Hypothalamus (tissue), 51 donors: ENCODE results near the gene KLHDC8A.

Experiments
- DNase-seq, 51 donors: peaks; one replicate each; lab custom pipeline; 2025; lab: John Stamatoyannopoulos, UW

The KLHDC8A gene

DNA sequence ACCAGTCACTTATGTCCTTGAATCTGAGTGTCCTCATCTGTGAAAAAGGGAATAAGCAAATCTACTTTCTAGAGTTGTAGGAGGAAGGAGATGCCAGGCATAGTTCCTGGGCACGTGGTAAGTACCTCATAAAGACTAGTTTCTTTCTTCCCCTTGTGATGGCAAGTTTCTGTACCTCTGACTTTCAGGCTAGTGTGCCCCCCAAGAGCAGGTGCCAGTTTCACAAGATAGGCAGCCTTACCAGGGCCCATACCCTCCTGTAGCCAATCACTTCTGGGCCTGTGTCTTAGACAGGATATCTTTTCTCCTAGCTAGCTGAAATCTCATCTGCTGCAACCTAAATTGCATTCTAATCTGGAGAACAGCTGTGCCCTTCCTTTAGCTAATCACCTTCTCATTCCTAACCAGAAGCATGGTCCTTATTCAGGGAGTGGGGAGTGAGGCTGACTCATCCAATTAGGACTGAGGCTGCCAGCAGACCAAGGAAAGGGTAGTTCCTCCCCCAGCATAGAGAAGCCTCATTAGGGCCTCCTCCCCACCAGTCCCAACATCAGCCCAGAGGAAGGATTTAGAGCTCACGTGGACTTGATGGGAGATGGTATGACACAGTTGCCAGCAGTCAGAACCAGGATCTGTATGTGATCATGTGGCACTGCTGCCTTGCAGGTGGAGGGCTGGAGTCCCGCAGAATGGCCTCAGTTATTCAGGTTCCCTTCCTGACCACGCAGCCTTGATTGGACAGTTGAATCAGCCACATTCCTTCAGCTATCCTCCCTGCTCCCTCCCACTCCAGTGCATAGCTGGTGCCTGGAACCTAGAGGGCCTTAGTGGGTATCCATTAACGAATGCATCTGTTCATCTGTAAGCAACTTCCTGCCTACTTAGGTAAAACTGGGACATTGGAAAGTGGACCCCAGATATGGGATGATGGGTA lies 7.9 kb downstream of the KLHDC8A start:
- DNase-seq = no peak

DNA sequence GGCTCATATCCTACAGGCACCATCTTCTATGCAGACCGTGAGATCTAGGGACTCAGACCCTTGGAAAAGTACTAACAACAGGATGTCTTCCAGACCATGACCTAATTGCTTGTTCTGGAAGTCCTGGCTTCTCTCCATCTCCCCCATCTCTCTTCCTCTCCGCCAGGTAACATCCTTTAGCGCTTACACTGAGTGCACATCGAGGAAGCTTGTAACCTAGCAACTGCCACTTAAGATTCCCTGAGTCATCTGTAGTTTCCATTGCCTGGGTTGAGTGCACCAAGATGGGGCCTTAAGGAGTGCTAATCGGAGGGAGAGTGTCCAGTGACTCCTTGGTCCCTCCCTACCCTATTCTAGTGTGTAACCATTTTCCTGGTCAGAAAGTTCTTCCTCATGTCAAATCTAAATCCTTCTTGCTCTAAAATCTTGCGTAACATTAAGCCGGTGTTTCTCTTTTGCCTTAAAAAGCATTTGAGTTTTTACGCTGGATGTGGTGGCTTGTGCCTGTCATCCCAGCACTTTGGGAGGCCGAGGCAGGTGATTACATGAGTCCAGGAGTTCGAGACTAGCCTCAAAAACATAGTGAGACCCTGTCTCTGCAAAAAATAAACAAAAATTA lies 9.7 kb downstream of the KLHDC8A start:
- peak in 1 of 51 donors; percentile 14 for DNase-seq

DNA sequence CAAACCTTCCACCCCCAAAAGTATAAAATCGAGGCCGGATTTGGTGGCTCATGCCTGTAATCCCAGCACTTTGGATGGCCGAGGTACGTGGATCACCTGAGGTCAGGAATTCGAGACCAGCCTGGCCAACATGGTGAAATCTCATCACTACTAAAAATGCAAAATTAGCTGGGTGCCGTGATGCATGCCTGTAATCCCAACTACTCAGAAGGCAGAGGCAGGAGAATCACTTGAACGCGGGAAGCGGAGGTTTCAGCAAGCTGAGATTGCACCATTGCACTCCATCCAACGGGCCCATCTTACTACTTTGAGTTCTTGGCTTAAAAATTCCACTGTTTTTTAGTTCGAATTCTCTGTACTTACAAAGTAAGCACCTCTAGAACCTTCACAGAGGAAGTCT lies 11.0 kb downstream of the KLHDC8A start:
- DNase-seq = no peak

DNA sequence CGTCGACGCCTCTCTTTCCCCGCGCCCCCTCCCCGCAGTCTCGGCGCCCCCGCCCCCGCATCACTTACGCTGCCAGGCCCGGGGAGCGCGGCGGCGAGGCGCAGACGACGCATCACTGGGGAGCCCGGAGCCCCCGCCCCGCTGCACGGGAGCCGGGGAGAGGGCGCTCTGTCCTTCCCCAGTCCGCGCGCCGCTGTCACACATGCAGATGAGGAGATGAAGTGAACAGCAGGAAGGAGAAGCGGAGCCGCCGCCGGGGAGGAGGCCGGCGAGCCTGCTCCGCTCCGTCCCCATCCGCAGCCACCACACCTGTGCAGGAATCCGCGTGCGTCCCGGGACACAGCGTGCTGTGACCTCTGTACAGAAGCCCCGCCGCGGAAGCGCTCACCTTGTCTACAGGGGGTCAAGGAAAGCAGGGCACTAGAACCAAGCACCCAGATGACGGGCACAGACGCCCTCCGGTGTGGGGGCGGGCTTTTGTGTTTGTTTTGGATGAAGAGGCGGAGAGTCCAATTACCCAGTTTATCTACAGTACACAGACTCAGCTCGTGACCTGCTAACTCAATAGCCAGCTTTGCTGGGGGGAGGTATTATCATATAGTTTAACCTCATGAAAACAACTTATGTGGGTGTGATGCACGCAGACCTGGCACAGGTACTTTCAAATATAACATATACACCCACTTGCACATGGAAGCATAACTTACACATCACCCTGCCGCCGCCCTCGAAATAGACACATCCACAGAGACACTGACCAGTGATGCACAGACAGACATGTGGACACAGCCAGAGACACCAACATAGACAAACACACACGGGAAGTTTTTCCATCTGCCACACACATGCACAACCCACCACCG lies 12.4 kb downstream of the KLHDC8A start:
- peak in 18 of 51 donors; percentile 11 to 58 (median 33) for DNase-seq

DNA sequence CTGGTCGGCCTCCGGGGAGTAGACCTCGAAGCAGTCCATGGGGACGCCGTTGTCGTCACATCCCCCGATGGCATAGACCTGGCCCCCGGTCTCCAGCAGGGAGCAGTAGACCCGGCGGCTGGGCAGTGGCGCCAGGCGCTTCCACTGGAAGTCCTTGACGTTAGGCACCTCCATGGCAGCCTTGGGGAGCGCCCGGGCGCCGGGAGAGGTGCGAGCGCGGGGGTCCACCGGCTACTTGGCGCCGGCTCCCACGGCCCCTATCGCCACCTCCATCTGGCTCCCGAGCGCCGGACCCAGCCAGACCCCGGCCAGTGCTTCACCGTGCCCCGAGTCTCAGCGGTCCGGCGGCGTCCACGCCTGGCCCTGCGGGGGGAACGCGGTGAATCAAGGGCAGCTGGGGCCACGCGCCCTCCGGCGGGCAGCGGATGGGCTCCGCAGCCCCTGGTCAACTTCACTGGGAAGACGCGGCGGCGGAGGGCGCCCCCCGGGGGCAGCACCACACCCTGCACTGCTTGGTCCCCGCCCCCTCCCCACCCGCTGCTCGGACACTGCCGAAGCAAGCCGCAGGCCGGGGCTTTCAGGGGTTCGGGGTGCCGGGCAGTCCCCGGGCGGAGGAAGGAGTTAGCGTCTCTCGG lies 13.2 kb downstream of the KLHDC8A start:
- peak in 6 of 51 donors; percentile 9 to 36 (median 20) for DNase-seq

DNA sequence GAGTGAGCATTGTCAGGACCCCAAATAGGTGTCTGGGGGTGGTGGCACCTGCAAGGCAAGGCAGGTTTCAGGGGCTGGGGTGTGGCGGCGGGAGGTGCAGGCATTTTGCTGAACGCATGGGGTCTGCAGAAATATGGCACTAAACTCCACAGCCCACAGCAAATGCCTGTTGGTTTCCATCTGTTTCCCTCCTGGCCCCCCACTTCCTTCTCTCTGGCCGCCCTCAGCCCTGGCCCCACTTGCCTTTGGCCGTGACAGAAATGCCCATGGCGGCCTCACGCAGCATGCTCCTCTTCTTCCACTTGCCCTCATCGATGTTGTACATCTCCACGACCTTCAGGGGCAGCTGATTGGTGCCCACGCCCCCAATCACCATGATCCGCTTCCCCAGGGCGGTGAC lies 13.7 kb downstream of the KLHDC8A start:
- DNase-seq = no peak

DNA sequence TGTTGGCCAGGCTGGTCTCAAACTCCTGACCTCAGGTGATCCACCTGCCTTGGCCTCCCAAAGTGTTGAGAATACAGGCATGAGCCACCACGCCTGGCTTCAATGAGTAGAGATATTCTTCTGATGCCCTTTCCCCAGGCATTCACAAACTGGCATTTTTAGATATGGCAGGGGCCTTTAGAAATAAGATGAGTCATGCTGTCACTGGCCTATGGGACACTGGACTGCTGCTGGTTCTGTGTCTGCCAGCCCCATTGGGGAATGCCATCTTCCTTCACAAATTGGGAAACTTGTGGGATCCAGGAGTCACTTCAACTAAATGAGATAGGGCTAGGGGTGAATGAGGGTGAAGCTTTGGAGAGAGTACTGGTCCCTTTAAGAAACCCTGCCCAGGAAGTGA lies 16.0 kb downstream of the KLHDC8A start:
- DNase-seq = no peak

DNA sequence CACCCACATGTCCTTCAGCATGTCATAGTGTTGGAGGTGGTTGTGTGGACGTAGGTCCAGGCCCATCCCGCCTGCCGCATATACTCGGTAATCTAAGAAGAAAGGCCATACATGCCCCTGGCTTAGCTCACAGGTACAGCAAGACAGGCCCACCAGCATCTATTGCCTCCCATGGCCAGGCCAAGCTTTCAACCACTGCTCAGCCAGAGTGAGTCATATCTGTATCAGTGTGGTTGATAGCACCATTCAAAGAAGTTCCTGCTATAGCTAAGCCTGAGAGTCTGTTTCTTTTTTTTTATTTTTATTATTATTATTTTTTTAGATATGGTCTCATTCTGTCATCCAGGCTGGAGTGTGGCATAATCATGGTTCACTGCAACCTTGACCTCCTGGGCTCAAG lies 17.0 kb downstream of the KLHDC8A start:
- no peak for DNase-seq

DNA sequence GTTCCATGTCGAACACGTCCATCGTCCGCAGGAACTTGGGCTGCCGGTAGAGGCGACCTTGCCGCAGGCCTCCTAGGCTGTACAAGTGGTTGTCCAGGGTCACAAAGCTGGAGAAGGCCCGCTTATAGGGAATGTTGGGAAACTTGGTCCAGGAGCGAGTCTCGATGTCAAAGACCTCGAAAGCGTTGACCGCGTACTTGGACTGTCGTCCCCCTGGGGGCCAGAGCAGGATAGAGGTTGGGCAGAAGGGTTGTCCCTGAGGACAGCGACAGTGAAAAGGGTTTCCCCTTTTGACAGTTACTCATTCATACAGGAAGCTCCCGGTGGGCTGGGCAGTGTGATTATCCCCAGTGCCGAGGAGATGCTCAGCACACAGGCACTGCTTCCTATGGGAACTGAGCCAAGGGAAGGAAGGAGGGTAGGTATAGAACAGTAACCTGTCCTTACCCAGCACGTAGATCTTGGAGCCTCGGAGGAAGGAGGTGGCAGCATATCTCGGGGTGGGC lies 17.5 kb downstream of the KLHDC8A start:
- no peak for DNase-seq

DNA sequence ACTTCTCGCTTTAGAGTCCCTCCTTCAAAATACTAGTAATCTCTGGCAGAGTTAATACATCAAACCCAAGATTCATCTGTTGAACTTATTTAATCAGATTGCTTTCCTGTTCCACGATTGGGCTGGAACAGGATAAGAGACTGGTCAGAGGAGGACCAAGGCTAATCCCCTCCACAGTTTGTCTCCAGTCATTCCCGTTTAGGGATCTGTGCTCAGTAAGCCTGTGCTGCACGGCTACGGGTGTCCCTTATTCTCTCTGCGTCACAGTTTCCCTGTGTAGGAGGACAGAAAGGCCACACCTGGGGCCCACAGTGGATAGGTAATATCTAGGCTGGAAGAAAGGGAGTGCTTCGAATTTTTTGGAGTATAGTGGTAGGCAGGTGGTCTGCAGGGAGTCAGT lies 18.7 kb downstream of the KLHDC8A start:
- DNase-seq = no peak

DNA sequence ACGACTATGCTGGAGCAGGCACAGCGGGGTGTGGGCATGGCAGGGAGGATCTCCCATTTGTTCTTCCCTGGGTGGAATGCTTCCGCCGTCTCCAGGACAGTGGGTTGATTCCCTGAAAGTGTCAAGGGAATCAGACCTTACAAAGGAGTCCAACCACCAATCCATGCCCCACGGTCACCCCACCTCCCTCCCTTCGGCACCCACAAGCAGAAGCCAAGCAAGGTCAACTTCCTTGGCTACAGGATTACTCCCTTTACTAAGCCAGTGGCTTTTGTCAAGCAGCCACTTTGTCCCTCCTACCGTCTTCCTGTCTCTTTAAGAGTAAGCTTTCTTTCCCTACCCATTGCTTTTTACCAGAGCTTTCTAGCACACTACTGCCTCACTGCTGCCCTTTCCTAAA lies 19.2 kb downstream of the KLHDC8A start:
- no peak for DNase-seq

DNA sequence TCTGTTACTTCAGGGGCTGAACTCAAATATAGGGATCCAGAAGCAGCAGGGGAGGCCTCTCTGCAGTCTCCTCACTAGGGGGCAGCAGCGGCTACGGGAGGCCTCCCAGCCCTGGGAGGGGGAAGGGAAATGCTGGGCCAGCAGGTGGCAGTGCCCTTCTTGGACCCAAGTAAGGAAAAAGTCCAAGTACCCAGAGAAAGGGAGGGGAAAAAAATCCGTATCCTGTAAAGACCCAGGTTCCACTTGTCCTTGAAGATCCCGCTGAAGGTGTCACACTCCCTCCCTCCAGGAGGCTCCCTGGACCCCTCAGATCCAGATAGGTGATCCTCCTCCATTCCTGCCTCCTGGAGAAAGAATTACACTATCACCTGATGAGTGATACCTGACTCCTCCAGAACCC lies 21.0 kb downstream of the KLHDC8A start:
- DNase-seq = peak in 48 of 51 donors; percentile 16 to 87 (median 60)

DNA sequence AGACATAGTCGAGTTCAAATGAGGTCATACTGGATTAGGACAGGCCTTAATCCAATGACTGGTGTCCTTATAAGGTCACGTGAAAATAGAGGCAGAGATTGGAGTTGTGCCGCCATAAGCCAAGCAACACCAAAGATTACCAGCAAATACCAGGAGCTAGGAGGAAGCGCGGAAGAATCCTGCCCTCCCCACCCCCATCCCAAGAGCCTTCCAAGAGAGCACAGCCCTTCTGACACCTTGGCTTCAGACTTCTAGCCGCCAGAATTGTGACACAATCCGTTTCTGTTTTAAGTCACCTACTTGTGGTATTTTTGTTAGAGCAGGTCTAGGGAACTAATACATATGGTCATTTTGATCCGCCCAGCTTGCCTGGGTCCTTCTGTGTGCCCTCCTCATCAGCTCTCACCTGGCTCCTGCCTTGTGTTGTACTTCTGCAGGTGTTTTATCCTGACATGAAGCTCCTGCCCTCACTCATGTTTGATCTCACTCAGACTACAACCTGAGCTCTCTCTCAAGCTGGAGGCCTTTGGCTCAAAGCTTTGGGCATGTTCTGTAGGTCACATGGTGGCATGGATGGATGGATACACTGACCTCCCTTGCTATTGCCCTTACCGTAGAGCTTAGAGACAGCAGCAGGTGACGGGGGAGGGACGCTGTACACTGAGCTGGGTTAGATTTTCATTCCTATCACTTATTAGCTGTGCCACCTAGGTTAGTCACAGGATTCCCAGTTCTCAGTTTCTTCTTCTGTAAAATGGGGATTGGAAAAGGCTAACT lies 24.5 kb downstream of the KLHDC8A start:
- DNase-seq = no peak

DNA sequence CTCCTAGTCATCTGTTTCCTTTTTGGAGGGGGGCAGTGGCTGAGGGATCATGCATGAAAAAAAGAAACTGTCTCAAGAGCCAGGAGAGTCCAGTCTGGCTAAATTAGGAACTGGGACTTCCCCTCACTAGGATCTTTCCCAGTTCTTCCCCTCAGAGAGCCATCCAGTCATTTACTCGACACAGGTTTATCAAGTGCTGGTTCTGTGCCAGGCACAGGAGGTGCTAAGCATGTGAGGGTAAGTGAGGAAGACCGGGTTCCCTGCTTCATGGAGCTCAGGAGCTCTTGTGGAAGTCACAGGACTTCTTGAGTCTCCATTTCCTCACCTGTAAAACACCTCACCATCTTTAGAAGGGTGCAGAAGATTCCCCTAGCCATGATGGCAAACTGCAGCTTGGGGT lies 26.6 kb downstream of the KLHDC8A start:
- no peak for DNase-seq

DNA sequence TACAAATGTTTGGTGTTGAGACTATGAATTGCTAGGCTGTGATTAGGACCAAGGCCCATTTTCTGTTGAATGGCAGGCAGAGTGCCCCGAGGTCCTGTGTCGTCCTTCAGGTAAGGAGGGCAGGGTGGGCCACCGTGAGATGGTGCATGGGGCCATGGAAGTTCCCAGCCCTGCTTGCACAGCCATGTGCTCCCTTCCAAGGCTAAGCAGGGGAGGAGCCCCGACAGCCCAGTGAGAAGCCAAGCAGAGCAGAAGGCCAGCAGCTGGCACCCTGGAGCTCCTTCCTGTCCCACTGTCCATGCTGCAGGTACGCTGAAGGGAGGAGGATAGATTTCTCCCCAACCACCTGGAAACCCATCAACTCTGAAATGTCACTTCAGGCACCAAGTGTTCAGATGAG lies 27.0 kb downstream of the KLHDC8A start:
- DNase-seq = no peak

DNA sequence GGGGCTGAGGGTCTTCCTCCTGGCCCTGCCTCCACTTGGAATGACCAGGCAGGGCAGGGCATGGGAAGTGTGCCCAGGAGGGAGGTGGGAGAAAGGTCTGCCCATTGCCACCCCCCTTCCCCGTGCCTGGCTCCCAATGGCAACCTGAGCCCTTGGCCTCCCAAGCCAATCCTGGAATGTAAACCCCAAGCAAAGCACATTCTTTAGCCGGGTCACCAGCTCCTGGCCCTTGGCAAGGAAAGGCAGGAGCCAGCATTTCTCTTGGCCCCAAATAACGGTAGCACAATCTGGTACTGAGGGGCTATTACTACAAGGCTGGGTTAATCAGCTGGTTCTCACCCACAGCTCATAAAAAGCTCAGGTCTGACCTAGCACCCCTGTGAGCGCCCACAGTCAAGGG lies 28.2 kb downstream of the KLHDC8A start:
- no peak for DNase-seq

DNA sequence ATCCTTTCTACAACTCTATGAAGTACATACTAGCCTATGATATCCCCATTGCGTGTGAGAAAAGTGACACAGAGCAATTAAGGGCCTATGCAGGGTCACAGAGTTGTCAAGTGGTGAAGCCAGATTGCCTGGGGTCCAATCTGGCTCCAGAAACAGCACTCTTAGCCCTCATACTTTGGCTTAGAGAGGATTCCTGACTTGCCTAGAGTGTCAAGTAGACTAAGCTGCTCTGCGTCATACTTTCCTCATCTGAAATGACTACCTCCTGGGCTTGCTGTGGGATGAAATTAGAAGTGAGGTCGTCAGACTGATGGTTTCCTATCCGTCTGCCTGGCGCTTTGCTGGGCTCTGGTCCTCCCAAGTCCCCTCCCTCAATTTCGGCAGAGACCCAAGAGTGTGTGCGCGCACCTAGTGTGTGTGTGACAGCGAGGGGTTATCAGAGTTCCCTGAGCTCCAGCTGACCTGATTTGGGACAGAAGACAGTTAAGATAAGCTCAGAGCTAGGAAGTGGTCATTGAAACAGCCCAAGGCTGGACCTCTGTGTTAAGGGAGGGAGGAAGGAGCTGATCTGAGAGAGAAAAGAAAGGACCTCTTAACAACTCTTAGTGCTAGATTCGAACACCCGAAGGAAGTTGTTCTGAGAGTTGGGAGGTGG lies 29.8 kb downstream of the KLHDC8A start:
- no peak for DNase-seq

DNA sequence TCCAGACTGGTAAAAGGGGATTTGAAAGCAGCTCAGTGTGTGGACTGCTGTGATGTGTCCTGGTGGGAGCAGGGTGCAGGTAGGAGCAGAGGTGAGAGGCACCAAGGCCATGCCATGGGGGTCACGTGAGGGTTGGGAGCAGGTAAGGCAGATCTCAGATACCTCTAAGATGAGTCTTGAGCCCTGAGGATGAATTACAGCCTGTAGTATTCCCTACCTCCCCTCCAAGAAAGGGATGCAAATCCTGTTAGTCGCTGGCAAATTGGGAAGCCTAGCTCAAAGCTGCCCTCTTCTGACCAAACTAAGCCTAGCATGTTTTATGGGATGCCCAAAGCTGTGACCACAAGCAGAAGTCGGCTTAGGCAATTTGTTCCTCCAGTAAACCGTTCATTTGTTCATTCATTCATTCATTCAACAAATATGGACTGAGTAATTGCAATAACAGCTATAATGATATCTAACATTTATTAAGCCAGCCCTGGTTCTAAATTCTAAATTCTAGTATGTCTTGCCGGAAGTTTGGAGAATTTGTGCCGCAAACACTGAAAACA lies 31.3 kb downstream of the KLHDC8A start:
- DNase-seq = peak in 36 of 51 donors; percentile 5 to 83 (median 48)

DNA sequence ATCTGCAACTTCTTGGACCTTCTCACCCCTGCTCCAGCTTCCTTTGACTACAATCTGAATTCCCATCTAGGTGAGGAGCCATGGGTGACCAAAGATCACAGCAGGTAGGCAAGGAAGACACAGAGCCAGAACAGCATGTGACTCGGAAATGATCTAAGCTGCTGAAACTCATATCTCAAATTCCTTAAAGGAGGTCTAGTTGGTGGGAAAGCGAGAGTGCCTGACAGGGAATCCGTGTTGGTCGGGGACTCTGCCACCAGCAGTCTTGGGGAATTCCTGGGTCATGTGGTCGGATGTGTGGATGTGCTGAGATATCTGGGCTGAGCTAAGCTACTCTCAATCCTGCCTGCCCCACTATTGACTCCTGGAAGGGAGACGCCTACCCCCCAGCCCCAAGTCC lies 31.9 kb downstream of the KLHDC8A start:
- no peak for DNase-seq
